ENCODE results near the gene IGFALS. TPM values are rescaled to one million over a fixed set of nuclear protein-coding genes. Genes with fewer than 3 reads are reported as not detected.

The IGFALS gene
- total RNA-seq, 4 donors from 2014 or later = 0.19 to 0.50 TPM; not detected in 2

DNA sequence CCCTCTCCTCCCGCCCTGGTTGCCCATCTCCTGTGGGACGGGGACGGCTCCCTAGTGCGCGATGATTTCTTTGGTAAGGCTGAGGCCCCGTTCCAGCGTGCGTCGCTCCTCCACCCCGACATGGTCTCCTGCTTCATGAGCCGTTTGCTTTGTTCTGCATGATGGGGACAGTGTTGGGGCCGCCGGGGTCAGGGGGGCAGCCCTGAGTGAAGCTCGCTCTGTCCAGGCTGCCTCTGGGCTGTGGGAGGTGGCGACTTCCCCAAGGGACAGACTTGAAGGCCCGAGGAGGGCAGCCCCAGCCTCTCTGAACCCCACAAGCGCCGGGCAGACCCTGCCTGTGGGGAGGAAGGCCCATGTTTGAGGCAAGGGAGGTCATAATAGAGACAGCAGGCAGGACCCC is 34.6 kb downstream of the IGFALS start:
- ATAC-seq (ENCODE audit: low FRiP score) (no peak), DNase-seq (ENCODE audit: low spot score) (no peak)
- TF ChIP-seq, protein P1, sequence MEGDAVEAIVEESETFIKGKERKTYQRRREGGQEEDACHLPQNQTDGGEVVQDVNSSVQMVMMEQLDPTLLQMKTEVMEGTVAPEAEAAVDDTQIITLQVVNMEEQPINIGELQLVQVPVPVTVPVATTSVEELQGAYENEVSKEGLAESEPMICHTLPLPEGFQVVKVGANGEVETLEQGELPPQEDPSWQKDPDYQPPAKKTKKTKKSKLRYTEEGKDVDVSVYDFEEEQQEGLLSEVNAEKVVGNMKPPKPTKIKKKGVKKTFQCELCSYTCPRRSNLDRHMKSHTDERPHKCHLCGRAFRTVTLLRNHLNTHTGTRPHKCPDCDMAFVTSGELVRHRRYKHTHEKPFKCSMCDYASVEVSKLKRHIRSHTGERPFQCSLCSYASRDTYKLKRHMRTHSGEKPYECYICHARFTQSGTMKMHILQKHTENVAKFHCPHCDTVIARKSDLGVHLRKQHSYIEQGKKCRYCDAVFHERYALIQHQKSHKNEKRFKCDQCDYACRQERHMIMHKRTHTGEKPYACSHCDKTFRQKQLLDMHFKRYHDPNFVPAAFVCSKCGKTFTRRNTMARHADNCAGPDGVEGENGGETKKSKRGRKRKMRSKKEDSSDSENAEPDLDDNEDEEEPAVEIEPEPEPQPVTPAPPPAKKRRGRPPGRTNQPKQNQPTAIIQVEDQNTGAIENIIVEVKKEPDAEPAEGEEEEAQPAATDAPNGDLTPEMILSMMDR (IDR thresholded peaks at IDR 0.05) = no peak

DNA sequence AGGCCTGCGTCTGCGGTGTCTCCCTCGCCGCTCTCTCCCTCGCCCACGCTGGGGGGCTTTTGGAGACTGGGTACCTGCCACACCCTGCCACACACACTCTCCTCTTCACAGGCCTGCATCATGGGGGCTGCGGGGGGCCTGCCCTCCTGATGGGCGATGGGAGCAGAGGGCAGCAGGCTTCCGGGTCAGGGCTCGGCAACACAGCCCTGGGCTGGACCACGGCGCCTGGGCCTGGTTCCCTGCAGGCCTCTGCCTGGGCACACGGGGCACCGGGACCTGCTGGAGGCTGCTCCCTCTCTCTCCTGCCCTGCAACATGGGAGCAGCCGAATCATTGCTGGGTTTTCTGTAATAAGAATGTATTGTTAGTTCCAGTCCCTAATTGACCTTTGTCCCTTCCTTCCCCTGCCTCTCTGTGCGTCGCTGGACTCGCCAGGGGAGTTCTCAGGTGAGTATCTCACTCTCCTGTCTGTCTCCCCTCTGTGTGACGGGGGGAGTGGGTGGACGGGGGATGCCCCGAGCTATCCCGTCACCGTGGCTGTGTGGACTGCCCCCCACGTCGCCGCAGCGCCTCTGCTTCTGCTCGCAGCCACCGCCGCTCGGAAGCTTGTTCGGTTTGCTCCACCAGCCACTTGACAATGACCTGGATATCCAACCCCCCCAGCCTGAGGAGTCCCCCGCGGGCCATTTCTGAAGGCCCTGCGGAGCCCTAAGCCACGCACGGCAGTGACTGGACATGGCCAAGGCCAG is 35.6 kb downstream of the IGFALS start:
- DNase-seq (ENCODE audit: low spot score) (no peak), ATAC-seq (ENCODE audit: low FRiP score) (no peak)
- TF ChIP-seq, protein P1 (IDR thresholded peaks at IDR 0.05) = no peak

DNA sequence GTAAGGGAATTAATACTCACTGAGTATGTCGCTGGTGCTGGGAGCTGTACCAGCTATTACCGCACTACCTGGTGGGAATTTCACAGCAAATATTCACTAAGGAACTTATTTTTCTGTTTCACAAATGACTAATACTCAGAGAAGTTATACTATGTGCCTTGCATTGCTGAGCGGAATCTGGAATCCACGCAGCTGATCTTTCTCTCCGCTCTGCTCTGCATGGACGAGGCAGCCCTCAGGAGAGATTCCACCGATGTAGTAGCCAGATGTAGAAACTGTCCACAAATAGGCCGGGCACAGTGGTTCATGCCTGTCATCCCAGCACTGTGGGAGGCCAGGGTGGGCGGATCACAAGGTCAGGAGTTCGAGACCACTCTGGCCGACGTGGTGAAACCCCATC is 39.3 kb downstream of the IGFALS start:
- ATAC-seq (ENCODE audit: low FRiP score) (no peak), DNase-seq (ENCODE audit: low spot score) (no peak)
- TF ChIP-seq, protein P1 (IDR thresholded peaks at IDR 0.05) = no peak

DNA sequence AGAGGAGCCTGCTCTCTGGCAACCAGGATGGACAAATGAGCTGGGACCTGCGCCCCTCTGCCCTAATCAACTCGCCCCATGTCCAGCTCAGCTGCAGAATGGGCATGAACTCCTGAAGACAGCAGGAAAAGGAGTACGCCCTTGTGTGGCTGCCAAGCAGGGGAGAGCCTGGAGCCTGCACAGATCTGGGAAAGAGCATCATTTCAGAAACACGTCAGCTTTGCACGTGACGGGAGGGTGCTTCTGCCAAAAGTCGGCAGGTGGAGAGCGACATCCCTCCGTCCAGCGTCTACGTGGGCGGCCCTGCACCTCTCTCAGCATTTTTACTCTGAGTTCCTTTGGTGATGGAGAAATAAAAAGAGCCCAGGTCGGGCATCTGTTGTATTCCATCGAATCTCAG is 40.7 kb downstream of the IGFALS start:
- TF ChIP-seq, protein P1 (IDR thresholded peaks at IDR 0.05) = no peak
- ATAC-seq (ENCODE audit: low FRiP score) (no peak), DNase-seq (ENCODE audit: low spot score) (no peak)

DNA sequence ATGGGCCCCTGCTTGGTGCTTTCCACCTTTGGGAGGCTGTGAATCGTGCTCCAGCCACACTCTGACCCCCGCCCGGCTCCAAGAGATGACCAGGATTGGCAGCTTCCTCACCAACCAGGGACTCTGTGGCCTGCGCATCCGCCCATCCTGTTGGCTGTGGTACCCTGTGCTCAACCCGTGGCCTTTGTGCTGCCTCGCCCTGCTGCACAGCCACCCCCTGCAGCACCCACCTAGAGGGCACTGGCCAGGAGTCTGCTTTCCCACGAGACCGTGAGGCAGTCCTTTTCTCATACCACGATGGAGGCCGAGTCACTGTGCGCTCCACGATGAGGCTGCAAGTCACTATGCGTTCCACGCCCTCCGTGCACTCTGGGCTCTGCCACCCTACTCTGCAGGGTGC is 41.6 kb downstream of the IGFALS start:
- DNase-seq (ENCODE audit: low spot score) (no peak), ATAC-seq (ENCODE audit: low FRiP score) (no peak)
- TF ChIP-seq, protein P1 (IDR thresholded peaks at IDR 0.05) = no peak

GRCh38 chr16:1749152-1750117 is 44.1 kb downstream of the IGFALS start:
- DNase-seq (ENCODE audit: low spot score) = no peak
- TF ChIP-seq, protein P1 (IDR thresholded peaks at IDR 0.05) = no peak
- ATAC-seq (ENCODE audit: low FRiP score) = no peak

Data from omental fat pad (tissue), 4 donors.